Putamen (tissue), 1 donor: ENCODE data around the gene LPGAT1.
"Not testable (repeated sequence)": the region's sequence is repeated elsewhere in the genome, so short reads cannot be mapped to it uniquely, and the experiment has no call there.

Experiments used
- DNase-seq: peaks from one replicate; pipeline ENCODE4 v3.0.0-alpha.2; 2016; ENCODE audit warnings: low spot score

The LPGAT1 gene

GRCh38 chr1:211735208-211736170 lies 95.1 kb downstream of the LPGAT1 start:
- peak; percentile 96 for DNase-seq

- no peak for DNase-seq
Measured at GRCh38 chr1:211734791-211735190, 95.8 kb downstream of the LPGAT1 start.

GRCh38 chr1:211734359-211734758 lies 96.2 kb downstream of the LPGAT1 start:
- DNase-seq: no peak

- DNase-seq: no peak
Measured at GRCh38 chr1:211732293-211732980, 98.1 kb downstream of the LPGAT1 start.

GRCh38 chr1:211731456-211732292 lies 98.9 kb downstream of the LPGAT1 start:
- no peak for DNase-seq

- DNase-seq: no peak
Measured at GRCh38 chr1:211730347-211730746, 100.2 kb downstream of the LPGAT1 start.

GRCh38 chr1:211729238-211729637 lies 101.3 kb downstream of the LPGAT1 start:
- DNase-seq: no peak

GRCh38 chr1:211726467-211726995 lies 104.0 kb downstream of the LPGAT1 start:
- DNase-seq: no peak

- no peak for DNase-seq
Measured at GRCh38 chr1:211724687-211725196, 105.8 kb downstream of the LPGAT1 start.

- DNase-seq: no peak
Measured at GRCh38 chr1:211723273-211723672, 107.3 kb downstream of the LPGAT1 start.

- no peak for DNase-seq
Measured at GRCh38 chr1:211722277-211723175, 108.0 kb downstream of the LPGAT1 start.

- not testable (repeated sequence) for DNase-seq
Measured at GRCh38 chr1:211716555-211716954, 114.0 kb downstream of the LPGAT1 start.

- DNase-seq: no peak
Measured at GRCh38 chr1:211715971-211716370, 114.6 kb downstream of the LPGAT1 start.

GRCh38 chr1:211714154-211714553 lies 116.4 kb downstream of the LPGAT1 start:
- DNase-seq: no peak

GRCh38 chr1:211713231-211713630 lies 117.3 kb downstream of the LPGAT1 start:
- no peak for DNase-seq

GRCh38 chr1:211711315-211711705 lies 119.3 kb downstream of the LPGAT1 start:
- no peak for DNase-seq

- DNase-seq: no peak
Measured at GRCh38 chr1:211710566-211711314, 119.8 kb downstream of the LPGAT1 start.

GRCh38 chr1:211708926-211709325 lies 121.6 kb downstream of the LPGAT1 start:
- no peak for DNase-seq

- DNase-seq: no peak
Measured at GRCh38 chr1:211708006-211708405, 122.6 kb downstream of the LPGAT1 start.
